GM18907 (cell line): ENCODE data around the gene UTS2R.
"Not testable (repeated sequence)": the region's sequence is repeated elsewhere in the genome, so short reads cannot be mapped to it uniquely, and the experiment has no call there.

Experiments used
- ATAC-seq: cut with Tn5 transposase; IDR thresholded peaks from one replicate; pipeline ENCODE4 v1.9.1; 2021; ENCODE audit warnings: mild to moderate bottlenecking, moderate library complexity; ENCODE audit not compliant: unreplicated experiment

The UTS2R gene

GRCh38 chr17:82406131-82406671 is 34.6 kb downstream of the UTS2R start:
- no peak for ATAC-seq

GRCh38 chr17:82407255-82407654 is 35.7 kb downstream of the UTS2R start:
- no peak for ATAC-seq

- no peak for ATAC-seq
Observed at GRCh38 chr17:82408288-82408937, 36.8 kb downstream of the UTS2R start.

- no peak for ATAC-seq
Observed at GRCh38 chr17:82408938-82409318, 37.4 kb downstream of the UTS2R start.

- ATAC-seq, result no peak
Observed at GRCh38 chr17:82410014-82410716, 38.6 kb downstream of the UTS2R start.

GRCh38 chr17:82411396-82412053 is 40.0 kb downstream of the UTS2R start:
- no peak for ATAC-seq

GRCh38 chr17:82412081-82412480 is 40.5 kb downstream of the UTS2R start:
- ATAC-seq, result not testable (repeated sequence)

- ATAC-seq, result no peak
Observed at GRCh38 chr17:82412535-82413520, 41.3 kb downstream of the UTS2R start.

- ATAC-seq, result no peak
Observed at GRCh38 chr17:82414548-82415281, 43.1 kb downstream of the UTS2R start.

- ATAC-seq, result no peak
Observed at GRCh38 chr17:82415336-82415735, 43.8 kb downstream of the UTS2R start.

- no peak for ATAC-seq
Observed at GRCh38 chr17:82415786-82416185, 44.2 kb downstream of the UTS2R start.

- no peak for ATAC-seq
Observed at GRCh38 chr17:82416264-82416663, 44.7 kb downstream of the UTS2R start.

GRCh38 chr17:82416771-82417170 is 45.2 kb downstream of the UTS2R start:
- no peak for ATAC-seq

- ATAC-seq, result peak; percentile 84
Observed at GRCh38 chr17:82418001-82418986, 46.7 kb downstream of the UTS2R start, which contains the start of the genes HEXD and OGFOD3. Gene HEXD, plus strand, starts transcription at chr17:82418347. Its CDS starts 1,453 bp downstream, at chr17:82419800. Gene OGFOD3, minus strand, starts transcription at chr17:82418586. Its CDS starts 101 bp downstream, at chr17:82418485.

- ATAC-seq, result no peak
Observed at GRCh38 chr17:82419540-82419939, 48.0 kb downstream of the UTS2R start.

- ATAC-seq, result no peak
Observed at GRCh38 chr17:82424001-82424862, 52.7 kb downstream of the UTS2R start.

- ATAC-seq, result no peak
Observed at GRCh38 chr17:82424863-82425159, 53.2 kb downstream of the UTS2R start.
